NCI-H345 treated with DMSO at 0.1 percent for 48 hours (cell line): ENCODE results near the gene GSAP.
"Not testable (repeated sequence)": the region's sequence is repeated elsewhere in the genome, so short reads cannot be mapped to it uniquely, and the experiment has no call there.

ENCODE experiments used
- DNase-seq: peaks from one replicate; lab custom pipeline; 2025; ENCODE audit not compliant: unreplicated experiment; lab: John Stamatoyannopoulos, UW

Gene GSAP

GRCh38 chr7:77306231-77307067, 109.7 kb downstream of the GSAP start:
- DNase-seq, result no peak

- DNase-seq, result no peak
Observed at GRCh38 chr7:77295549-77295948, 120.6 kb downstream of the GSAP start.

DNA sequence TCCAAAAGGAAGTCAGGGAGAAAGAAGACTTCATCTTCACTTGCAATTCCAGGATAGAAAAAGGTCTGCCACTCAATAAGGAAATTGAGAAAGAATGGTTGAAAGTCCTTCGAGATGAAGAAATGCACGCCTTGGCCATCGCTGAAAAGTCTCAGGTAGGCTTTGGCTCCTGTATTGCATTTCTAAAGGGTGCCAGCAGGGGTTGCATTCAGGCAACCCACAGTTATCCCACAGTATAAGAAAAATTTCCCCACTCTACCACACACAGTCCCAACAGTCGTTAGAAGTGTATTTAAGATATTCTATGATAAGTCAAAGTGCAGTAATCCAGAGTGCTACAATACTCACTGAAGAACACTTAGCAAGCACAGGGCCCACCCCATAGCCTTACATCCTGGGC, 123.1 kb downstream of the GSAP start:
- DNase-seq, result no peak

DNA sequence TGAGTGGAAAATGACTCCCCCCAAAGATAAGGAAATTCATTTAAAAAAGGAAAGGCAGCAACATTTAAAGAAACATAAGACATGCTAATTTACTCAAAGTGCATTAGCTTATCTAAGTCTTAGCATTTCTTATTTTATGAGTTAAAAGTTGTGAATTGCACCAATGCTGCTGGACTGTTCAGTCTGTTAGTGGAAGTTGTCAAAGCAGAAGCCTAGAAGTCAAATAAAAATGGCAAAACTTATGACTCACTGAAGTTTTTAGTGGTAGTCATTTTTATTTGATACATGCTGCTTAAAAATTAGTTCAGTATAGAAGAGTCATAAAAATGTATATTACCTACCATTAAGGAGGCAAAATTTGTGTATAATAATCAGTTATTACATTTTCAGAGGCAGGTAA, 125.7 kb downstream of the GSAP start:
- DNase-seq, result no peak

GRCh38 chr7:77289387-77289786, 126.8 kb downstream of the GSAP start:
- DNase-seq, result no peak

- DNase-seq, result no peak
Observed at GRCh38 chr7:77288676-77289320, 127.4 kb downstream of the GSAP start.

DNA sequence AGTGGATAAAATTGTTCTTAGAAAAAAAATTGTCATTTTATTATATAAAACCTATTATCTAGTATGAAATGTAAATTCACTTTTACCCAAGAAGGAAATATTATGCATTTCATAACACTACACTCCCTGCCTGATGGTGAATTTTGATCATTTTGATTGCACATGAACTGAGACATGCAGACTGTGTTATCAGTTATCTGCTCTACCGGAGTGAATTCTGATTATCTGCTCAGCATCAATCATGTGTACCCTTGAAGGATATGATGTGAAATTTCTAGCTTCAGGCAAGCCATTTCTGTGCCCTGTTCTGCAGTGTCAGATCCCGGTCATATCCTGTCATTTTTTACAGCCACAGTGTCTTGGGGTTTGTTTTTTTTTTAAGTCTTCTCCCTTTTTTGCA, 131.5 kb downstream of the GSAP start:
- DNase-seq, result no peak

DNA sequence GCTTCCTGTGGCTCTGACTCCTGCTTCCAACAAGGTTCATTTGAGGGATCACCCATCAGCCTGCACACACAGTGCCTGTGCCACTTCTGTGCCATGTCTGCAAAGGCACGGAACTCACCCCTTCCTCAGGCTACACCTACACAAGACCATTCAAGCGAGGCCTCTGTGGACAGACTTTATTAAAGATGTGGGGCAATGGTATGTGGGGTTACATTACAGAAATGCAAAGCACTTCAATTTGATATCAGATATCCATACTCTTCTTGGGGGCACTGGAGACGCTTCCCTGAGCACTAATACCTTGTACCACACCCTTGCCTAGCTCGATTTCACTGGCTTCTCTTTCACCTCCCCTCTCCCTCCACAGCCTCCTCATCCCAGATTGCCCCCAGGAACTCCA, 132.1 kb downstream of the GSAP start:
- no peak for DNase-seq

GRCh38 chr7:77282897-77283296, 133.3 kb downstream of the GSAP start:
- no peak for DNase-seq

DNA sequence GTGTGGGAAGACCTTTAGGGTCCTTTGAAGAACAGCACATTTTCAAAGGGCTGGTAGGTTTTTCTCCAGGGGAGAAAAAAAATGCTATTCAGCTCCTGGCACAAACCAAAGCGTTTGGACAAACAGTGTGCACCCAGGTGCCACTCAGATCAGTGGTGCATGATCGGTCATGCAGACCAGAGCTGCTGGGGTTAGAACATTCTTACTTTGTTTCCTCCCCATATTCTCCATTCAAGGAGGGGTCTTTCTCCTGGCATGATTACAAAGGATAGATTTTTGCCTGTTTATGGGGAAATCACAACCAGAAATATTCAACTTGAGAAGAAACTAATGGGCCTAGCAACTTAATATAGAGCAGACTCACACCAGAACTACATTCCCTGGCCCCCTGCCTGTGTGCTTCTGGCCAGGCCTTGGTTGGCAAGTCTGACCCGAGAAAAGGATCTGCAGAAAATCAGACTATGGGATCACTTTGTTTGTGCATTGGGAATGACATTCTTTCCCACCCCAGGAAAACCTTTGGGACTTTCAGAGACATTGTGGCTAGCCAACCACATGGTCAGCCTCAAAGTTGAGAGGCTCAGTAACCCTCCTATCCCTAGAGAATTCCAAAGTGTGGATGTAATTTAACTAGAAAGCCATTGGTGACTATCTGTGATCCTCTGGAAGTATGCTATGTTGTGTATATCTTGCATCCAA, 134.2 kb downstream of the GSAP start:
- DNase-seq, result no peak

DNA sequence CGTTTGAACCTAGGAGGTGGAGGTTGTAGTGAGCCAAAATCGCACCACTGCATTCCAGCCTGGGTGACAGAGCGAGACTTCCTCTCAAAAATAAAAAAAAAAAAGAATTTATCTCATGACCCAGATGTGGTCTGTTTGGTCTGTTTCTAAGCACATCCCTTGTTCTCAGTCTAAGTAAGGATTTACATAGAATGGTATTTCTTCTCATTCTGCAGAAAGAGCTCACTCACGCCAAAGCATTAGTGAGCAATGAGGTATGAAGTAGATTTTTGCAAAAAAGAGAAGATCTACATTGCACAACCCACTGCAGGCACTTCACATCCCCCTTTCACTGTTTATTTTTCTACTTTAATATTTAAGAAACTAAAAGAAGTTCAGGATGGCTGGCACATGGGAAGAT, 140.0 kb downstream of the GSAP start:
- no peak for DNase-seq

- not testable (repeated sequence) for DNase-seq
Observed at GRCh38 chr7:77275663-77276062, 140.5 kb downstream of the GSAP start.

GRCh38 chr7:77271766-77272165, 144.4 kb downstream of the GSAP start:
- DNase-seq, result no peak

DNA sequence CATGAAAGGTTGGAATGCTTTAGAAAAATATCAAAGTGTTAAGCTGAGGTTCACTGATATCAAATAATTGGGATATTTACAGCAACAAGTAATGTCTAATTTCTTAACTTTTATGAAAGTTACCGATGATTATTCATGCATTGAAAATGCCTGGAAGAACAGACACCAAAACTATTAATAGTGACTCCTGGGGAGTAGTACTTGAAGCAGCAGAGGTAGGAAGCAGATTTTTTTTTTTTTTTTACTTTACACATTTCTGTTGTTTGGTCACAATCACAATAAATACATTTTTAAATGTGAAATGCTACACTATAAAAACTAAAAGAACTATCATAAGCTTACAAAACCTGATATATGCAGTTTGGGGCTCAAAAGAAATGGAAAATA, 146.1 kb downstream of the GSAP start:
- no peak for DNase-seq

DNA sequence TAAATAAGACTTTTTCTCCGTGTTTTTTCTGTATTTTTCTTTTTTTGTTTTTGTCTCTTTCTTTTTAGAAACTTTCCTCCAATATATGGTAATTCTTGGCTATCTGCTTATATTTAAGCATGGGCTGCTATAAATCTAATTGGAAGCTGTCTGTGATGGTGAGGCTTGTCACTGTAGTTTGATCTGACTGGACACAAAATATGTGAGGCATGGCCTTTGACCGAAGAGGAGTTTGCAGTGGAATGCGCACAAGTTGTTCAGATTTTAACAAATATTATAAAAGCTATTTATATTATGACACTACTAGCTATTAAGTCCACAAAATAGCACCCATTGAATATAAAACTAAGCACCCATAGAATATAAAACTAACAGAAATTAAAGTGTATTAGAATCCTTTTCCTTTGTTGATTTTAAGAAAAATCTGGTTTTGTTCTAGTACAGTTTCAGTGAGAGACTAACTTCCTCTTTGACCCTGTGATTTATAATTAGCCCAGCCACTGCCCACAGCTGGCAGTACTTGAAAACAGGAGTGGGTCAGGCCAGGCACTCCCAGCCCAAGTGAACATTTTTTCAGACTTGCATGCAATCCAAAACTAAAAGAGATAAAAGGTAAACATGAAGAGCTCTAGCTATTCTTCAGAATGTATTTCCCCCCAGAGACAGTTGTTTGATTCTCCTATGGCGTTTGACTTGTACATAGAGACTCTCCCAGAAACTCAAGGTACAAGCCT, 146.6 kb downstream of the GSAP start:
- DNase-seq, result no peak

- DNase-seq, result no peak
Observed at GRCh38 chr7:77266291-77266794, 149.8 kb downstream of the GSAP start.

GRCh38 chr7:77265666-77266065, 150.5 kb downstream of the GSAP start:
- DNase-seq, result no peak

- DNase-seq, result no peak
Observed at GRCh38 chr7:77262316-77262715, 153.8 kb downstream of the GSAP start.
